T follicular helper cell (primary cell): Measurements from ENCODE around the gene MS4A6A.
"Not testable (repeated sequence)": the region's sequence is repeated elsewhere in the genome, so short reads cannot be mapped to it uniquely, and the experiment has no call there.

ENCODE experiments used
- DNase-seq: peaks from one replicate; pipeline ENCODE4 v3.0.0-alpha.2; 2020; ENCODE audit warnings: low read depth

MS4A6A gene

DNA sequence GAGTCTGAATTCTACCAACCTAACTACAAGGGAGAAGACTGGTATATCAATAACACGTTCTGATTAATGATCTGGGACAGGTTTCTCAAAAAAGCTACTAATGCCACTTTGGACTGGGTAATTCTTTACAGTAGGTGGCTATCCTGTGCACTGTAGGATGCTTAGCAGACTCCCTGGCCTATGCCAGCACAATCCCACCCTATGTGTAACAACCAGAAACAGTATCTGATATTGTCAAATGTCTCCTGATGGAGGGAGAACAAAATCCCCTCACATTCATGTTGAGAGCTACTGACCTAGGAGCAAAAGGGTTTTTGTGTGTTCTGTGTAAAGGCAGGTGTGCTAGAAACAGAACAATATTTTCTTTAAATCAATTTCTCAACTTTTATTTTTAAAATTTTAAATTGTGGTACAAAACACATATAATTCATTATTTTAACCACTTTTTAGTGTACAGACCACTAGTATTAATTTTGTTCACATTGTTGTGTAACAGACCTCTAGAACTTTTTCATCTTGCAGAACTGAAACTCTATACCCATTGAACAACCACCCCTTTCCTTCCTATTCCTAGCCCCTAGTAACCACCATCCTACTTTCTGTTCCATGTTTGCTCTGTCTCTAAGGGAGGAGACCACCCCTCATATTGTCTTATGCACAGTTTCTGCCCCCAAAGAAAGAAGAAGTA, 2.1 kb upstream of the MS4A6A start:
- DNase-seq: no peak

DNA sequence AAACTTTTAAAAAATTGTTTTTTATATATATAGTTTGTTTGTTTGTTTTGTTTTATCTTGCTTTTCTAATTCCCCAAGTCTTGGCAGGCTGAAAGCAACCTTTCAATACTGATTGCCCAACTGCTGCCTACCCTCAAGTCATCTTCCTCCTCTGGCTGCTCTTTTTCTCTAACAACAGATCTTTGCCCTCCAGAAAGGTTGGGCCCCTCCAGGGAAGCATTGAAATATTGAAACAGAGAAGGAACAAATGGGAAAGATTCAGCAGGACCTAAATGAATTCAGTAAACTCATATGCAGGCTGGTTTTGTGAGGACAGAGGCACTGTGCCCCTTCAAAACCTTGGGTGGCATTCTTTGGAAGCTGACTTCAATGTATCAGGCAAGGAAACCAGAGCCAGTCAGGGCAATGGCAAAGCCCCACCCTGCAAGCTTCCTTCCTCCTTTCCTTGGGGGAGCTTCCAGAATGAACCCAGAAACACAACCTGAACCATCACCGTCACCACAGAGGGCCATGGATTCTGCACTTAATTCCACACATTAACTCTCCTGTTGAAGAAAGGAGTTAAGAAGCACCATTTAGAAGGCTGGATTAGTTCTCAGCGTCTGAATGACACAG, 815 bp upstream of the MS4A6A start:
- no peak for DNase-seq

GRCh38 chr11:60175860-60176275, 7.0 kb downstream of the MS4A6A start:
- DNase-seq: no peak

GRCh38 chr11:60172011-60172410, 10.9 kb downstream of the MS4A6A start:
- DNase-seq: no peak

DNA sequence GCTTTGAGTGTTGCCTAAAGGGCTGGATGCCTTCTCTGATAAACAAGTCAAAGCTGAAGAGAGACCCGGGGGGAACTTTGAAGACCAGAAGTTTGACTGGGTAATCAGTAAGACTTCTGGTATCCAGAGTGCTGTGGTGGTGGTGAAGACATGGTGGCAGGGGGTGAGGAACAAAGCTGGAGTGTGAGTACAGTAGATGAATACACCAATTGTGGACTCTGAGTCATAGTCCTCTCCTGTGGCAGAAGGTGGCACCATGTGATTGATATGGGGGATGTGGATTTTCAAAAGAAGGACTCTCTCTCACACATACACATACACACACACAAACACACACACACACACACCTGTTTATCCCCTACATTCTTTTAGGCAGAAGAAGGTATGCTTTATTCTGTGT, 12.3 kb downstream of the MS4A6A start:
- DNase-seq: no peak

GRCh38 chr11:60169264-60169915, 13.5 kb downstream of the MS4A6A start:
- no peak for DNase-seq

GRCh38 chr11:60168306-60168705, 14.6 kb downstream of the MS4A6A start:
- DNase-seq: no peak

GRCh38 chr11:60165951-60166350, 16.9 kb downstream of the MS4A6A start:
- DNase-seq: no peak

DNA sequence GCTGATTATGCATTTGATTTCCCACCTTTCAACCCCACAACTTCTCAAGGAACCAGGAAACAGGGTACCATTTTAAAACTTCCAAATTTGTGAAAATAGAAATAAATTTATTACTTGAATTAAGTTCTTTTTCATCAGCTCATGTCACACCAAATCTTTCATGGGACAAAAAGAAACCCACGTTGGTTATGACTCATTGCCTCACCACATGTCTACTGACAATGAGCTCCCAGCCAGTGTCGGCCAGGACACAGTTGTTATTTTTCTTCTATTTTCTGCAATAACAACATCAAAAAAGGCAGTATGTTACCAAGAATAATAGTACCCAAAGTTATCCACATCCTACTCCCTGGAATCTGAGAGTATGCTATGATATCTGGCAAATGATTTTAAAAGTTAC, 17.3 kb downstream of the MS4A6A start:
- DNase-seq: no peak

DNA sequence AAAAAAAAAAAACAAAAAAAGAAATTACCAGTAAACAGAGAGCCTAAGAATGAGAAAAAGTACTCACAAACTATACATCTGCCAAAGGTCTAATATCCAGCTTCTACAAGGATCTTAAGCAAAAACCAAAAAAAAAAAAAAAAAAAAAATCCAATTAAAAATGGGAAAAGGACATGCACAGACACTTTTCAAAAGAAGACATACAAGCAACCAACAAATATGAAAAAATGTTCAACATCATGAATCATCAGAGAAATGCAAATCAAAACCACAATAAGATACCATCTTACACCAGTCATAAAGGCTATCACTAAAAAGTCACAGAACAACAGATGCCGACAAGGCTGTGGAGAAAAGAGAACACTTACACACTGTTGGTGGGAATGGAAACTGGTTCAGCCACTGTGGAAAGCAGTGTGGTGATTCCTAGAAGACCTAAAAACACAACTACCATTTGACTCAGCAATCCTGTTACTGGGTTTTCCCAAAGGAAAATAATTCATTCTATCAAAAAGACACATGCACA, 18.3 kb downstream of the MS4A6A start:
- DNase-seq: no peak

- DNase-seq: no peak
Observed at GRCh38 chr11:60161766-60162165, 21.1 kb downstream of the MS4A6A start.

GRCh38 chr11:60161107-60161506, 21.8 kb downstream of the MS4A6A start:
- DNase-seq: no peak

DNA sequence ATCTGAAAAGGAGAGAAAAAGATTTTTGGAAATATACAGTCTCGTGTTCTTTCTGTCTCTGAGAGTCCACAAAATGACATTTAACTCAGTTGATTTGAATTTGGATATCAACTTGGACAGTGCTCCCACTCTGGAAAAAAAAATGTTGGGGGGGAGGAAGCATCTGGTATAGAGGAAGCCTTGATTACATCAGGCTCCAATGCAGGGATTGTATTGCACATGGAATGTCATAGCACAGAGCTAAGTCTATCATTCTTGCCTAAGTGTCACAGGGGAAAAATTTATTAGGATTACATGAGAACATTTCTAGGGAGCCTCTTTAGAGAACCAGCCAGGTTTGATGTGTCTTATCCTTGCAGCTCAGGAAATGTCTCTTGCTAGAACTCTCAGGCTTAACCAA, 23.0 kb downstream of the MS4A6A start:
- DNase-seq: no peak

DNA sequence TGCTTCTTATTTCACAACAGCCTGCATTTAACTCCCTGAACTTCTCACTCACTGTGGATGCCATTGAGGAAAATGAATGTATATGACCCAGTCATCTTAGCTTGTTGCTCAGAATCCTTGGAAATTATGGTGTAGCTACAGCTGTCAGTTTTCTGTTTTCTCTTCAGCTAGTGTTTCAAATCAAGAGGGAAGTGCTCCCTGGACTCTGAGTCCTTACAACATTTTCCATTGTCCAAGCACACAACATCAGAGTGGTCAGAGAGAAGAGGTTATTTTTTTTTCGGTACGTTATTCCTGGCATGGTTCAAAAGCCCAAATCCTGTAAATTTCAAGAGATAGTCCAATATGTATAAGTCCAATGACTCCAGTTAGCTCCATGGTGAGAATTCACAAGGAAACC, 23.6 kb downstream of the MS4A6A start:
- no peak for DNase-seq

DNA sequence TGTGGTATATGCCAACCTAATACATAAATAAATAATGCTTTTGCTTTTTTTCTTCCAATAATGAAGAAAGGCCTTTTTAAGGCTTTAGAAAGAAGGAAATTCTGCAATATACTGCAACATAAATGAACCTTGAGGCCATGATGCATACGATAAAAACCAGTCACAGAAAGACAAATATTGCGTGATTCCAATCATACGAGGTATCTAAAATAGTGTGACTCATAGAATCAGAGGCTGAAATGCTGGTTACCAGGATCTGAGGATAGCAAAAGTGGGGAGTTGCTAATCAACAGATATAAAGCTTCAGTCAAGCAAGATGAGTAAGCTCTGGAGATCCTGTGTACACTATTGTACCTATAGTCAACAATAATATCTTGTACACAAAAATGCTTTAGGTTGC, 24.2 kb downstream of the MS4A6A start:
- no peak for DNase-seq

DNA sequence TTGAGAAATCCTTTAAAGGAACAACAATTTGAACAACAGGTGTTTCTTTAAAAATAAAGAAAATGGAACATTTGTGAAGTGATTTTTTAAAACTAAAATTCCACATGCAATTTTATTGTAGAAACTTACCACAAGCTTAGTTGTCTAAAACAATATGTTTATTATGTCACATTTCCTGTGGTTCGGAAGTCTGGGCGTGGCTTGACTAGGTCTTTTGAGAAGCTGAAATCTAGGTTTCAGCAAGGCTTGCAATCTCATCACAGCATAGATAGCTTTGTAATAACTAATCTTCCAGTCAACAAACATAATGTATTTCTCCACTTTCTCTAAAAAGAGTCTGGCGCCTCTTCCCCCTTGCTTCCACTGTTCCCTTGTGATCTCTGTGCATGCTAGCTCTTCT, 27.0 kb downstream of the MS4A6A start:
- no peak for DNase-seq

- not testable (repeated sequence) for DNase-seq
Observed at GRCh38 chr11:60152727-60153126, 30.2 kb downstream of the MS4A6A start.

- no peak for DNase-seq
Observed at GRCh38 chr11:60150279-60150678, 32.6 kb downstream of the MS4A6A start.

DNA sequence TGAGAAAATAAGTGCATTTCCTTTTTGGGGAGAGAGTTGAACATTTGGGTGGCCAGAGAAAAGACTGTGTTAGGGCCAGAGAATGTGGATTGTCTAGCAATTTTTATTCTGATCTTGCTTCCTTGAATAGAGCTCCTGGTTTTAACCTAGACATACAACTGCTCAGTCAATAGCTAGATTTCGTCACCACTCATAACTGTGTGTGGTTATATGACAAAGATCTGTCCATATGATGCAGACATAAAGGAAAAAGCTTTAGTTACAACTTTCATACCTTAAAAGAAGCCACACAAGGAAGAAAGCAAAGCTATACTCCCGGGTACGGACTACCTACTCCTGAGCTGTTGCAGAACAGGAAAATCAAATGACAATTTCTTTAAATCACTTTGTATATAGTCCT, 37.2 kb downstream of the MS4A6A start:
- no peak for DNase-seq

GRCh38 chr11:60143768-60144167, 39.1 kb downstream of the MS4A6A start:
- DNase-seq: no peak

GRCh38 chr11:60133917-60134316, 49.0 kb downstream of the MS4A6A start:
- no peak for DNase-seq

DNA sequence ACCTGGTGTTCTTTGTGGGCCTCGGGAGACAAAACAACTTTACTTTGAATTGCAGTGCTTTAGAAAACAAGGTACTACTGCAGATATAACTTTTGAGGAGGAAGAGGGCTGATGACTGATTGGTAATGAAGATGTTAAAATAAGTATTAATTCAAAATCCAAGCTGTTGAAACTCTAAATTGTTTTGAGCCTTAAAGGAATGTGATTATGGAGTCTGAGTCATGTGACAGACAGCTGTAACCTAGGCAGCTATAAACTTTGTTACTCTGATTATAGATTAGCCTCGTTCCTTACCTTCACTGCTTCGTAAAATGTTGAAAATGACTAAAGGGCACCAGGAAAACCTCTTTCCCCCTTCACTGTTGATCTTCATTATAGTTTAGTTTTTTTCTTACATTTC, 51.0 kb downstream of the MS4A6A start:
- DNase-seq: no peak

- DNase-seq: no peak
Observed at GRCh38 chr11:60130496-60130895, 52.4 kb downstream of the MS4A6A start.
